Glutamatergic neuron (in vitro differentiated cells): ENCODE measurements around the gene SPEM3. TPM values are rescaled to one million over a fixed set of nuclear protein-coding genes. Genes with fewer than 3 reads are reported as not detected.

ENCODE experiments used
- DNase-seq: peaks from one replicate; pipeline ENCODE4 v3.0.0; 2022
- H3K27ac Mint-ChIP-seq: one replicate; pipeline ENCODE4 v1.8.0; 2020; ENCODE audit warnings: mild to moderate bottlenecking, mixed read lengths, inconsistent platforms; ENCODE audit not compliant: unreplicated experiment
- H3K27me3 Mint-ChIP-seq: one replicate; pipeline ENCODE4 v1.8.0; 2020; ENCODE audit warnings: mild to moderate bottlenecking, moderate library complexity, mixed read lengths, inconsistent platforms; ENCODE audit not compliant: unreplicated experiment
- H3K36me3 Mint-ChIP-seq: one replicate; pipeline ENCODE4 v1.8.0; 2020; ENCODE audit warnings: mild to moderate bottlenecking, mixed read lengths, inconsistent platforms; ENCODE audit not compliant: unreplicated experiment
- H3K4me1 Mint-ChIP-seq: one replicate; pipeline ENCODE4 v1.8.0; 2020; ENCODE audit warnings: mild to moderate bottlenecking, low read depth, mixed read lengths, inconsistent platforms; ENCODE audit not compliant: unreplicated experiment
- H3K4me3 Mint-ChIP-seq: one replicate; pipeline ENCODE4 v1.8.0; 2020; ENCODE audit warnings: mild to moderate bottlenecking, mixed read lengths, inconsistent platforms; ENCODE audit not compliant: unreplicated experiment
- H3K9me3 Mint-ChIP-seq: one replicate; pipeline ENCODE4 v1.8.0; 2020; ENCODE audit warnings: mild to moderate bottlenecking, moderate library complexity, mixed read lengths, inconsistent platforms; ENCODE audit not compliant: unreplicated experiment
- CTCF ChIP-seq: fragments of 200-600 bp; sonication (generic); IDR thresholded peaks from one replicate; pipeline ENCODE4 v1.5.0; 2021; ENCODE audit not compliant: partially characterized antibody, unreplicated experiment
- total RNA-seq: library from RNA; stranded (reverse); fragmentation: NEBNext Ultra II Directional; extraction: Animal tissue kit (Norgen Biotek cat#: 25700); gene quantifications from one replicate; pipeline ENCODE4 v1.2.1, GENCODE V29; 2021; ENCODE audit not compliant: unreplicated experiment

SPEM3 gene
- total RNA-seq, 1 donor from 2014 or later = not detected

- Mint-ChIP-seq H3K36me3 (peaks cover 5% of the 10 kb centered on the region), H3K9me3 (peaks cover 15% of the 10 kb centered on the region), H3K27me3 (peaks cover 20% of the 10 kb centered on the region), H3K4me1 (peaks cover 4% of the 10 kb centered on the region), H3K4me3 (peak overlapping the region; percentile 85), H3K27ac (no peak overlapping the region)
- DNase-seq = peak; percentile 34
- TF ChIP-seq CTCF = no peak
Observed at GRCh38 chr17:7445619-7445968, 16.9 kb downstream of the SPEM3 start.

- DNase-seq = no peak
- peaks cover 14% of the 10 kb centered on the region for H3K9me3 Mint-ChIP-seq
- TF ChIP-seq CTCF = no peak
- H3K36me3 Mint-ChIP-seq = peaks cover 5% of the 10 kb centered on the region
- H3K4me1 Mint-ChIP-seq = no peaks in the 10 kb centered on the region
- no peak overlapping the region for H3K27ac Mint-ChIP-seq
- H3K27me3 Mint-ChIP-seq = peaks cover 19% of the 10 kb centered on the region
- H3K4me3 Mint-ChIP-seq = peak overlapping the region; percentile 4
Observed at GRCh38 chr17:7448461-7448860, 19.8 kb downstream of the SPEM3 start.

GRCh38 chr17:7459961-7460545, 31.4 kb downstream of the SPEM3 start:
- Mint-ChIP-seq H3K4me3 (no peak overlapping the region), H3K27ac (no peak overlapping the region), H3K27me3 (peaks cover 2% of the 10 kb centered on the region), H3K36me3 (peaks cover 4% of the 10 kb centered on the region), H3K9me3 (peaks cover 11% of the 10 kb centered on the region), H3K4me1 (peaks cover 6% of the 10 kb centered on the region)
- DNase-seq = no peak
- no peak for TF ChIP-seq CTCF

- no peak for TF ChIP-seq CTCF
- Mint-ChIP-seq H3K36me3 (peaks cover 4% of the 10 kb centered on the region), H3K27me3 (peaks cover 2% of the 10 kb centered on the region), H3K4me1 (peaks cover 6% of the 10 kb centered on the region), H3K4me3 (peak overlapping the region; percentile 22), H3K27ac (no peak overlapping the region), H3K9me3 (peaks cover 11% of the 10 kb centered on the region)
- DNase-seq = no peak
Observed at GRCh38 chr17:7460850-7461660, 32.4 kb downstream of the SPEM3 start.
